Upper lobe of left lung (tissue), 6 donors: ENCODE data around the gene TUFT1. TPM values are rescaled to one million over a fixed set of nuclear protein-coding genes. Genes with fewer than 3 reads are reported as not detected.

Experiments used
- ATAC-seq, 2 donors: fragments of 200-7000 bp; cut with Tn5 transposase; one replicate each; pipeline ENCODE4 v1.9.1; 2022; ENCODE audit warnings: mild to moderate bottlenecking in 2 of 2, moderate library complexity in 2 of 2; ENCODE audit not compliant: low FRiP score in 2 of 2
- DNase-seq, 2 donors: peaks; one replicate each; pipeline ENCODE4 v3.0.0-alpha.2; 2019 to 2020
- H3K27ac ChIP-seq, 4 donors: fragments of 200-600 bp; sonication (generic); one replicate each; pipeline ENCODE4 v1.5.1; 2016 to 2019
- H3K27me3 ChIP-seq, 4 donors: fragments of 200-600 bp; sonication (generic); one replicate each; pipeline ENCODE4 v1.5.1; 2017 to 2019
- H3K36me3 ChIP-seq, 4 donors: fragments of 200-600 bp; sonication (generic); one replicate each; pipeline ENCODE4 v1.5.1; 2016 to 2019
- H3K4me1 ChIP-seq, 4 donors: fragments of 200-600 bp; sonication (generic); one replicate each; pipeline ENCODE4 v1.5.1; 2018 to 2019
- H3K4me3 ChIP-seq, 4 donors: fragments of 200-600 bp; sonication (generic); one replicate each; pipeline ENCODE4 v1.5.1; 2017 to 2019; ENCODE audit warnings: mild to moderate bottlenecking in 2 of 4, moderate library complexity in 1 of 4
- H3K9me3 ChIP-seq, 4 donors: fragments of 200-600 bp; sonication (generic); one replicate each; pipeline ENCODE4 v1.5.1; 2018 to 2019
- EP300 ChIP-seq, 4 donors: sonication (generic); formaldehyde crosslinking; IDR thresholded peaks; one replicate each; pipeline ENCODE4 v1.5.1; 2017; ENCODE audit warnings: antibody characterized with exemption in 4 of 4, control low read depth in 2 of 4
- POLR2A ChIP-seq, 4 donors: fragments of 450-650 bp; IDR thresholded peaks; one replicate each; pipeline ENCODE4 v1.5.1; 2016 to 2017; ENCODE audit warnings: antibody characterized with exemption in 4 of 4, mild to moderate bottlenecking in 2 of 4
- POLR2AphosphoS5 ChIP-seq, 2 donors: sonication (generic); formaldehyde crosslinking; IDR thresholded peaks; one replicate each; pipeline ENCODE4 v1.5.1; 2017; ENCODE audit warnings: antibody characterized with exemption in 2 of 2
- WGBS, 2 donors: methylation state at CpG; one replicate each; pipeline ENCODE4 v1.1.5; 2017 to 2018; 5-methylcytosine and 5-hydroxymethylcytosine counted together
- total RNA-seq, 6 donors: library from RNA; depleted of rRNA in 4 of 6; stranded (reverse); fragments of >200 nt in 4 of 6; gene quantifications; one replicate each; pipeline versions ENCODE4 v1.1.0 to v1.2.1, GENCODE V29; 2016 to 2021
- TF ChIP-seq, protein P1 (sequence below), 6 experiments: fragments of 450-650 bp in 4 of 6; fragments of 200-600 bp in 2 of 6; sonication (generic) in 2 of 6; IDR thresholded peaks; one replicate each; pipeline ENCODE4 v1.5.1; 2016 to 2019; ENCODE audit warnings: antibody characterized with exemption in 6 of 6
- donor health status: DM: no; HTN: no; CAD: no; lungs with moderate emphysema.
- donor health status: DM: no; HTN: yes; CAD: no; lungs with severe emphysema.

TUFT1 gene
- total RNA-seq, 6 donors from 2014 or later: 9.9 to 18.1 (median 12.5) TPM

DNA sequence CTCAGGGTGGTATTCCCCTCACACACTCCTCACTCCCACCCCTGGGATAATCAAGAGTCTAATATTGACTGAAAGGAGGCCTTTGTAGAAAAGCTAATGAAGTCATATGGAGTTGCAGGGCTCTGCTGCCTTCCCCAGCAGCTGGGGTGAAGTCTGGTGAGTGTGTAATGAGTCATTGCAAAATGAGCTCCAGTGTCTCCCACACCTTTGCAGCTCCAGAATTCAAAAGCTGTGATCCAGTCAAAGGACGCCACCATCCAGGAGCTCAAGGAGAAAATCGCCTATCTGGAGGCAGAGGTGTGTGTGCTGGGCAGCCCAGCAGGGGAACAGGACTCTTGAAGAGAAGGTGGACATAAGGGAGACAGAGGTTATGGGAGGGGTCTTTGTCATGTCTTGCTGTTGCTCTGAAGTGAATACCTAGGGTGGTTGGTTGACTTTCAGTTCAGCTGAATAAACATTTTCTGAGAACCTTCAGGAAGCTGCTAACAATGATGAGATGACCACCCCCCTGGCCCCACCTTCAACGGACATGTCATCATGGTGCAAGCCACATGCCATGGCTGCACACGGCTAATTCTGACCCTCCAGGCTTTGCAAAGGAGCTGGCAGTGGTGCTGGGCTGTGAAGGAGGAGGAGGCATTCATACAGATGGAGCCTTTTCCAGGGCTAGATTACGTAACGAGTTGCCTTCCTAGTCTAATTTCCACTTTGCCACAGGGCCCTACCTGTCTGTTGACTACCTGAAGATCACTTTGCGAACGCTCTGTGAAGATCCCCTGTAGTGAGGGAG is 39.5 kb downstream of the TUFT1 start:
- Histone ChIP-seq H3K4me3 (no peak overlapping the region), H3K36me3 (peaks cover 2 to 49% (median 15%) of the 10 kb centered on the region in 4 donors), H3K9me3 (no peaks in the 10 kb centered on the region), H3K27me3 (no peaks in the 10 kb centered on the region), H3K4me1 (no peaks in the 10 kb centered on the region), H3K27ac (no peak overlapping the region)
- 80 to 84% methylated on average over 8 of the region's 8 CpGs for WGBS, 2 donors
- ATAC-seq (no peak), DNase-seq (no peak)
- TF ChIP-seq POLR2AphosphoS5 (IDR thresholded peaks at IDR 0.05): no peak
- no peak for TF ChIP-seq POLR2A (IDR thresholded peaks at IDR 0.05)
- TF ChIP-seq EP300 (IDR thresholded peaks at IDR 0.05): no peak
- TF ChIP-seq, protein P1, sequence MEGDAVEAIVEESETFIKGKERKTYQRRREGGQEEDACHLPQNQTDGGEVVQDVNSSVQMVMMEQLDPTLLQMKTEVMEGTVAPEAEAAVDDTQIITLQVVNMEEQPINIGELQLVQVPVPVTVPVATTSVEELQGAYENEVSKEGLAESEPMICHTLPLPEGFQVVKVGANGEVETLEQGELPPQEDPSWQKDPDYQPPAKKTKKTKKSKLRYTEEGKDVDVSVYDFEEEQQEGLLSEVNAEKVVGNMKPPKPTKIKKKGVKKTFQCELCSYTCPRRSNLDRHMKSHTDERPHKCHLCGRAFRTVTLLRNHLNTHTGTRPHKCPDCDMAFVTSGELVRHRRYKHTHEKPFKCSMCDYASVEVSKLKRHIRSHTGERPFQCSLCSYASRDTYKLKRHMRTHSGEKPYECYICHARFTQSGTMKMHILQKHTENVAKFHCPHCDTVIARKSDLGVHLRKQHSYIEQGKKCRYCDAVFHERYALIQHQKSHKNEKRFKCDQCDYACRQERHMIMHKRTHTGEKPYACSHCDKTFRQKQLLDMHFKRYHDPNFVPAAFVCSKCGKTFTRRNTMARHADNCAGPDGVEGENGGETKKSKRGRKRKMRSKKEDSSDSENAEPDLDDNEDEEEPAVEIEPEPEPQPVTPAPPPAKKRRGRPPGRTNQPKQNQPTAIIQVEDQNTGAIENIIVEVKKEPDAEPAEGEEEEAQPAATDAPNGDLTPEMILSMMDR (IDR thresholded peaks at IDR 0.05): no peak

DNA sequence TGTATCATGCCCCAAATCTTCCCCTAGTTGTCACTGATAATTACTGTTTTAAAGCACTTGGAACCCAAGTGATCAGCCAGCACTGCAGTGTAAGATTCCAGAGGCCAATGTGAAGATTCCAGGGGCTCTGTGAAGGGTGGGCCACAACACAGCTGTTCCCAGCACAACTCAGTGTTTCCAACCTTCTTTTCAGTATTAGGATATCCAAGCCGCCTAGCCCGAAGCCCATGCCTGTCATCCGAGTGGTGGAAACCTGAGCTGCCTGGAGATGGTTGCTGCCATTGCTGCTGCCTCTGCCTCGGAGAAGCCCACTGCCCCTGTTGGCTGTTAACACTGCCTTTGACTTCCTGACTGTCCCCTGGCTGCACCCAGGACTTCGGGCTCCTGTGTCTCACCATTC is 41.3 kb downstream of the TUFT1 start:
- no peaks in the 10 kb centered on the region for H3K4me1 ChIP-seq
- H3K27ac ChIP-seq: no peak overlapping the region
- no peak for DNase-seq
- peaks cover 0 to 31% (median 12%) of the 10 kb centered on the region in 4 donors for H3K36me3 ChIP-seq
- no peak overlapping the region for H3K4me3 ChIP-seq
- TF ChIP-seq, protein P1 (IDR thresholded peaks at IDR 0.05): no peak
- TF ChIP-seq POLR2AphosphoS5 (IDR thresholded peaks at IDR 0.05) (no peak), EP300 (IDR thresholded peaks at IDR 0.05) (no peak), POLR2A (IDR thresholded peaks at IDR 0.05) (no peak)
- H3K9me3 ChIP-seq: no peaks in the 10 kb centered on the region
- WGBS, 2 donors: 77 to 90% methylated on average over 2 to 5 of the region's 5 CpGs
- ATAC-seq: no peak
- H3K27me3 ChIP-seq: no peaks in the 10 kb centered on the region

DNA sequence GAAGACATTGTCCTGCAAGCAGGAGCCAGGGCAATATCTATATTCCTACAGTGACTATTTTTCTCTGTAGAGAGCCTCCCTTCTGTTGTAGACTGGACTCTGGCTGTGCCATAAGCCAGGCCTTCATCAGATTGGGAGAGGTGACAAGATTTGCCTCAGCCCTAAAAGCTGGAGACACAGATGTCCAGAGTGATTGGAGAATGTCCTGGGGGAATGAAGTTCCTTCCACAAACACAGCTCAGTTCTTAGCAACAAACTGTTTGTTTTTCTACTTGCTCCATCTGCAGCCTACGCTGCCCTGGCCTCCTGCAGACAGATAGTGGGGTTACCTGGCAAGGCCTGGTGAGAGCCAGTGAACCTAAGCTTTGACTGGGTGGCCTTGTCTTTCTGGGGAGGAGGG is 41.8 kb downstream of the TUFT1 start:
- no peaks in the 10 kb centered on the region for H3K9me3 ChIP-seq
- DNase-seq: no peak
- no peak overlapping the region for H3K27ac ChIP-seq
- peaks cover 0 to 30% (median 12%) of the 10 kb centered on the region in 4 donors for H3K36me3 ChIP-seq
- H3K4me1 ChIP-seq: no peaks in the 10 kb centered on the region
- TF ChIP-seq EP300 (IDR thresholded peaks at IDR 0.05): no peak
- TF ChIP-seq, protein P1 (IDR thresholded peaks at IDR 0.05): no peak
- H3K4me3 ChIP-seq: no peak overlapping the region
- no peak for ATAC-seq
- no peaks in the 10 kb centered on the region for H3K27me3 ChIP-seq
- 100% methylated on average over 1 of the region's 1 CpG for whole genome bisulfite sequencing, 2 donors

DNA sequence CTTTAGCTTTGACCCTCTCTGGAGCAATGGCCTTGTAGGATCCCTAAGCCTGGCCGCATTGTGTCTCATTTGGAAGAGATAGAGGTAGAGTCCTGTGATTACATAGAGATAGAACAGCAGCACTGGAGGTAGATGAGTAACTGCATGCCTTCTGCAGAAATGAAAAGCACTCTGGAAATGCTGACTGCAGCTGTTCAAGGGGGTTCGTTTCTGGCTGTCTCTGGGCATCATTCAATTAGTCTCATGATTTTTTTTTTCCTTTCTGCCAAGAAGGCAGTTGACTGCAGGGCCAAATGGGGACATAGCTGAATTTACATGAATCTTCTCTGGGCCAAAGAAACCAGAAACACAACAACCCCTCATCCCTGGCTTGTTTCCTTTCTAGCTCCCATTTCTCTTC is 43.7 kb downstream of the TUFT1 start:
- TF ChIP-seq EP300 (IDR thresholded peaks at IDR 0.05): no peak
- TF ChIP-seq, protein P1 (IDR thresholded peaks at IDR 0.05): no peak
- TF ChIP-seq POLR2A (IDR thresholded peaks at IDR 0.05): no peak
- TF ChIP-seq POLR2AphosphoS5 (IDR thresholded peaks at IDR 0.05): no peak
- ATAC-seq: no peak

DNA sequence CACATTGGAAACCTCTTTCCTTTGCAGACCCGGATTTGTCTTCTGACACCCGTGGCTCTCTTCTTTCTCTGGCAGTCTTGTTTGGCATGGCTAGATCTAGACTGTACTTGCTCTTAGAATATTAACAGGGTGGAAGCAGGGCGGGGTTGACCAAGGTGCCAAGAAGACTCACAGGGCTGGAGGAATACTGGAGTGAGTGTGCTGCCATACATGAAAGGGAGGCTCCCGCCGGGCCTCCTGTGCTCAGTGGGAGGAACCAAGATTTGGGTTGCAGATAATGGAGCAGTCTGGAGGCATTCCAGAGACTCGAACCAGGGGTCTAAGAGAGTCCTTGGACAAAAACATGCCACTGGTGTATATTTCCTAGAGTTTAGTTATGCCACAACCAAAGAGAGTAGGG is 44.2 kb downstream of the TUFT1 start:
- 72 to 81% methylated on average over 6 of the region's 6 CpGs for WGBS, 2 donors
- DNase-seq (no peak), ATAC-seq (no peak)
- Histone ChIP-seq H3K4me1 (no peaks in the 10 kb centered on the region), H3K27ac (no peak overlapping the region), H3K9me3 (no peaks in the 10 kb centered on the region), H3K27me3 (no peaks in the 10 kb centered on the region), H3K36me3 (peaks cover 0 to 21% (median 8%) of the 10 kb centered on the region in 4 donors), H3K4me3 (no peak overlapping the region)
- TF ChIP-seq POLR2AphosphoS5 (IDR thresholded peaks at IDR 0.05): no peak

More for the DNA sequence above, 43.7 kb downstream of the TUFT1 start:
- Histone ChIP-seq H3K9me3 (no peaks in the 10 kb centered on the region), H3K27me3 (no peaks in the 10 kb centered on the region), H3K27ac (no peak overlapping the region), H3K4me3 (no peak overlapping the region), H3K4me1 (no peaks in the 10 kb centered on the region), H3K36me3 (peaks cover 0 to 25% (median 11%) of the 10 kb centered on the region in 4 donors)
- no peak for DNase-seq
- WGBS, 2 donors: 64 to 84% methylated on average over 2 of the region's 2 CpGs
